GM03348 (cell line): ENCODE results near the gene NSD1.
"Not testable (repeated sequence)": the region's sequence is repeated elsewhere in the genome, so short reads cannot be mapped to it uniquely, and the experiment has no call there.

Experiments used
- DNase-seq: peaks from one replicate; pipeline ENCODE4 v3.0.0; 2012; ENCODE audit warnings: low spot score

The NSD1 gene

DNA sequence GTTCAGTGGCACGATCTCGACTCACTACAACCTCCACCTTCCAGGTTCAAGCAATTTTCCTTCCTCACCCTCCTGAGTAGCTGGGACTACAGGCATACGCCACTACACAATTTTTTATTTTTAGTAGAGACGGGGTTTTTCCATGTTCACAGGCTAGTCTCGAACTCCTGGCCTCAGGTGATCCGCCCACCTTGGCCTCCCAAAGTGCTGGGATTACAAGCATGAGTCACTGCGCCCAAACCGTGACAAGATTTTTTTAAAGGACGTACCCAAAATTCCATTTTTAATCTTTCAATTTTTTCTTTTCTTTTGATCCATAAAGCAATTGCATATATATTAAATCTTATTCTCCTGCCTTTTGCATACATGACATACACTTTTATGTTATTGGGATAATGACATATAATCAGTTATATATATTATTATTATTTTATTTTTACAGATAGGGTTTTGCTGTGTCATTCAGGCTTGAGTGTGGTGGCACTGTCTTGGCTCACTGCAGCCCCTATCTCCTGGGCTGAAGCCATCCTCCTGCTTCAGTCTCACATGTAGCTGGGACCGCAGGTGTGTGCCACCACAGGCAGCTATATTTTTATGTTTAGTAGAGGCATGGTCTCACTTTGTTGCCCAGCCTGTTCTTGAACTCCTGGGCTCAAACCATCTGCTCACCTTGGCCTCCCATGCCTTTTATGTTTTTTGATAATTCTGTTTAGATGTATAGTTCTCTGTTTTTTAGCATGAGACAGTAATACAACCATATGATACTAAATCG lies 98.1 kb downstream of the NSD1 start:
- DNase-seq: no peak

DNA sequence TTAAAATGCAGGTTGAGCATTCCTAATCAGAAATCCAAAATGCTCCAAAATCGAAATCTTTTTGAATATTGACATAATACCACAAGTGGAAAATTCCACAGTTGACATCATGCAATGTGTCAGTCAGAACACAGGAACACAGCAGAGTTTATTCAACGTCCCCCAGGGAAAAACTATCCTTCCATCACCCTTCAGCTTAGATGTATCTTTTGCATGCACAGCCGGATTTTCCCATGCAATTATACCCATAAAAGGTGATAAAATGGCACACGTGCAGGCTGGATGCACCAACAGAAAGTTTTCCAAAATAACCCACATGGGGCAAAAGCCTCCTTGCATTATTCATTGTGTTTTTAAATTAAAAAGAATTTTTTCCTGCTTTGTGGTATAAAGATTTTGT lies 98.8 kb downstream of the NSD1 start:
- DNase-seq: no peak

DNA sequence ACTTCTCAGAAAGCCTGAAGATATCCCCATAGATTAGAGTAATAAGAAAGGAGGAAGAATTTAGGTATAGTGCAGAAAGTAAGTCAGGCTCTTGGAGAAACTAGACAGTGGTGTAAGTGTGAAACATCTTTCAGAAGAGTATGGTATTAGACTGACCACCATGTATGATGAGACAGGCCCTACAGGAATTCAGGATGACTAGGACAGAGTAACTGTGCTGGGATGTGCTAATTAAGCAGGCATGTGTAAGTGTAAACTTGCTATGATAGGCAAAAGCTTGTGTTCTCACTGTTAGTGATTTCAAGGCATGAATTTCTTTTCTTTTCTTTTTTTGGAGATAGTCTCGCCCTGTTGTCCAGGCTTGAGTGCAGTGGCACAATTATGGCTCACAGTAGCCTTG lies 99.2 kb downstream of the NSD1 start:
- peak; percentile 66 for DNase-seq

DNA sequence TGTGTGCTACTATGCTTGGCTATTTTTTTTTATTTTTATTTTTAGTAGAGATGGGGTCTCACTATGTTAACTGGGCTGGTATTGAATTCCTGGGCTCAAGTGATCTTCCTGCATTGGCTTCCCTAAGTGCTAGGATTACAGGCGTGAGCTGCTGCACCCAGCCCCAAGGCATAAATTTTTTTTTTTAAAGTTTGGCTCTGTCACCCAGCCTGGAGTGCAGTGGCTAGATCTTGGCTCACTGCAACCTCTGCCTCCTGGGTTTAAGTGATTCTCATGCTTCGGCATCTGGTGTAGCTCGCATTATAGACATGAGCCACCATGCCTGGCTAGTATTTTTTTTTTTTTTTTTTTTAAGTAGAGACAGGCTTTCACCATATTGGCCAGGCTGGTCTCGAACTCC lies 99.6 kb downstream of the NSD1 start:
- no peak for DNase-seq

DNA sequence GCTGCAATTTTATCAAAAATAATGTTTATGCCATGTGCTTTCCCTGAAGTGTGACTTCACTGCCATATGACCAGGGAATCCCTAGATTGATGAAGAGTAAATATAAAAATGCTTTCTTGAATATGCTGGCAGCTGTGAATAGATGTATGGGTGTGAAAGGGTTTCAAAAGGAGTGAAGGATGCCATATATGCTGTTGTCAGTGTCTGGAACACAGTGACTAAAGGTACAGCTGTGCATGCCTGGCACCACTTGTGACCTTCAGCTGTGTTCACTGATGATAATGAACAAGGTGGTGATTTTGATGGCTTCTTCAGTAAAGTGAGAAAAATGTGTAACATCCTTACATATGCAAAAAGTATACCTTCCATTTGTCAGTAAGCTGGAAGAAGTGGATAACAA lies 100.2 kb downstream of the NSD1 start:
- no peak for DNase-seq

DNA sequence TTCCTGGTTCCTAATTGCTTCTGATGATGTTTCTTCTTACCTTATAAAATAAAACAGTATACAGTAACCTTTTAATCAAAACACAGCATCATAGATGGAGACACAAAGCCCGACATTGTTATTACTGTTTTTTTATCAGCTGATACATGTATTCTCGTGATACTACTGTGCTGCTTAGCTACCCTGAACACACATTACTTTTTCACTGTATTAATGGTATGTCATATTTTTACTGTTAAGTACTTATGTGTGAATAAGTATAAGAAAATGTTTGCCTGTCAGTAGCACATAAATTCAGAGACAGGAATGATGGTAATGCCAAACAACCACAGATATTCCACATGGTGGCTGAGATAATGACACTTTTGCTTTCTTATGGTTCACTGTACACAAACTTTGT lies 101.3 kb downstream of the NSD1 start:
- peak; percentile 17 for DNase-seq

DNA sequence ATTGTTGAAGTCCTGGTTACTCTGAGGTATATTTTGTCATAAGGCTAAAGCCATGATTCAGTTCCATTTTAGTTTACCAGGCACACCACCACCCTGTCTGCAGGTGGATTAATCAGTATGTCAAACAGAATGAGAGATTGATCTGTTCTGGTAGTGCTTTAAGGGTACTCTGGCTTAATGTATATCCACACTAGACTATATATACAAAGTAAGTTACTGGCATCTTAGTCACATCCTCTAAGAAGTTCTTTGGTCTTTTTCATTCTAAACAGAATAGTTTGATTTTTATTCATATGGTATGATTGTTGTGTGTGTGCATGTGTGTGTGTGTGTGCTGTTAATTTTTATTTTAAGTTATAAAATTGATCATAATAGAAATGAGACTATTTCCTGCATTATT lies 108.2 kb downstream of the NSD1 start:
- no peak for DNase-seq

DNA sequence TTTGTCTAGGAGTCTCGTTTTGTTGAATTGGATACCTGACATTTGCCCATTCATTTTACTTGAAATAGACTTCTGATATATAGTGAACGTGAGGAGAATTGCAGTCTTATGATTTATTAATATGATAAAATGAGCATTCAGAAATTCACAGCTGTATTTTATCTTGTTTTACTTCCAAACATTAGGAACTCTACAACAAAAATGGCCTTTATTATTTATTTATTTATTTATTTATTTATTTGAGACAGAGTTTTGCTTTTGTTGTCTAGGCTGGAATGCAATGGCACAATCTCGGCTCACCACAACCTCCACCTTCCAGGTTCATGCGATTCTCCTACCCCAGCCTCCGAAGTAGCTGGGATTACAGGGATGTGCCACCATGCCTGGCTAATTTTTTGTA lies 108.7 kb downstream of the NSD1 start:
- DNase-seq: no peak

DNA sequence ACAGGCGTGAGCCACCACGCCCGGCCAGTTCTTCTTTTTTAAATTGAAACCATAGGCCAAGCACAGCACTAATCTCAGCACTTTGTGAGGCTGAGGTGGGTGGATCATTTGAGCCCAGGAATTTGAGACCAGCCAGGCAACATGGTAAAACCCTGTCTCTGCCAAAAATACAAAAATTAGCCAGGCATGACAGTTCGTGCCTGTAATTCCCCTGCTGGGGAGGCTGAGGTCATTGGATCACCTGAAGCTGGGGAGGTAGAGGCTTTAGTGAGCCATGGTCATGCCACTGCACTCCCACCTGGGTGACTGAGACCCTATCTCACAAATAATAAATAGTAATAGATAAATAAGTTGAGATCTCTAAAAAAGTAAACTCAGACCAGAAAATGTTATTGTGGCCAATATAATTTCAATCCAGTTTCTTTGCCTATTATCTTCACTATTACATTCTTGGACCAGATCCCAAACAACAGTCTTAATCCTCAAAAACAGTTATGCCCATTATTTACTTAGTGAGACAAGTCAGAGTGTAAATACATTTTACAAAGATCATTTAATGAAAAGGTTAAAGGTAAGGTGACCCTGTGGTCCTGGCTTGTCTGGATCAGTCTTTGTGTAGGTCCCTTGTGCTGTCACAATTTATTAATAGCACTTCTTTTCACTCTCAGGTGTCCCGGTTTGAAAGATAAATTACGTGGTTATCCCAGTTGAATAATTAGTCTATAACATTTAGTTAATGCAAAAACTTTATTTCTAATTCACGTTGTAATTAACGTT lies 116.4 kb downstream of the NSD1 start:
- no peak for DNase-seq

DNA sequence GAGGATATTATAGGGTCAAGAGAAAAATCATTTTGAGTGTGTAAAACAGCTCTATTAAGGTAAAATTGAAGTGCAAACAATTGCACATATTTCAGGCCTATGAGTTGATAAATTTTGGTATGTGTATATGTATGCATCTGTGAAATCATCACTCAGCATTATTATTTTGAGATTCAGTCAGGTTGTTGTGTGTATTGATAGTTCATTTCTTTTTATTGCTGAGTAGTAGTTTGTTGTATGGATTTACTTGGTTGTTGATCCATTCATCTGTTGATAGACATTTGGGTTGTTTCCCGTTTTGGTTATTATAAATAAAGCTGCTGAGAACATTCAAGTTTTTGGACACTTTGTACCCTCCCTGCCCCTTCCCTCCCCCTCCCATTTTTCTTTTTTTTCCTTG lies 119.7 kb downstream of the NSD1 start:
- no peak for DNase-seq

DNA sequence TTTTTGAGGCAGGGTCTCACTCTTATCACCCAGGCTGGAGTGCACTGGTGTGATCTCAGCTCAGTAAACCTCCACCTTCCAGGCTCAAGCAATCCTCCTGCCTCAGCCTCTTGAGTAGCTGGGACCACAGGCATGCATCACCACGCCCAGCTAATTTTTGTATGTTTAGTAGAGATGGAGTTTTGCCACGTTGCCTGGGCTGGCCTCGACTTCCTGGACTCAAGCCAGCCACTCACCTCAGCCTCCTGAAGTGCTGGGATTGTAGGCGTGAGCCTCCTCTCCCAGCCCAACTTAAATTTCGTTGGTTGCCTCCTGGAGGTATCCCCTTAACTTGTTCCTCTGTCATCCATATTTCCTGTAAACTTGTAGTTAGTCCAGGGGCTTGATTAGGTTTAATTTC lies 122.7 kb downstream of the NSD1 start:
- DNase-seq: no peak

DNA sequence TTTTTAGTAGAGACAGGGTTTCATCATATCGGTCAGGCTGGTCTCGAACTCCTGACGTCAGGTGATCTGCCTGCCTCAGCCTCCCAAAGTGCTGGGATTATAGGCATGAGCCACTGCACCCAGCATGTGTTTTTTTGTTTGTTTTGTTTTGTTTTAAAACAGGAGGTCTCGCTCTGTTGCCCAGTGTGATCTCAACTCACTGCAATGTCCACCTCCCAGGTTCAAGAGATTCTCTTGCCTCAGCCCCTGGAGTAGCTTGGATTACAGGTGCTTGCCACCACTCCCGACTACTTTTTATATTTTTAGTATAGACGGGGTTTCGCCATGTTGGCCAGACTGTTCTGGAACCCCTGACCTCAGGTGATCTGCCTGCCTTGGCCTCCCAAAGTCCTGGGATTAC lies 125.1 kb downstream of the NSD1 start:
- DNase-seq: not testable (repeated sequence)

DNA sequence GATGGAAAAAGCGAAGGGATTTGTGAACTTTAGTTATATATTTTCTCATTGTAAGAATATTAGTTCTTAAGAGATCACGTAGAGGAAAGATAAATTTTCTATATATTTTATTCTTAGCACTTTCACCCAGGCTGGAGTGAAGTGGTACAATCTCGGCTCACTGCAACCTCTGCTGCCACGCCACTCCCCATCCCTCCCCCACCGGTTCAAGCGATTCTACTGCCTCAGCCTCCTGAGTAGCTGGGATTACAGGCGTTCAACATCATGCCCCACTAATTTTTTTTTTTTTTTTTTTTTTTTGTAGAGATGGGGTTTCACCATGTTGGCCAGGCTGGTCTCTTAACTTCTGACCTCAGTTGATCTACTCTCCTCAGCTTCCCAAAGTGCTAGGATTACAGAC lies 127.4 kb downstream of the NSD1 start:
- DNase-seq: no peak

DNA sequence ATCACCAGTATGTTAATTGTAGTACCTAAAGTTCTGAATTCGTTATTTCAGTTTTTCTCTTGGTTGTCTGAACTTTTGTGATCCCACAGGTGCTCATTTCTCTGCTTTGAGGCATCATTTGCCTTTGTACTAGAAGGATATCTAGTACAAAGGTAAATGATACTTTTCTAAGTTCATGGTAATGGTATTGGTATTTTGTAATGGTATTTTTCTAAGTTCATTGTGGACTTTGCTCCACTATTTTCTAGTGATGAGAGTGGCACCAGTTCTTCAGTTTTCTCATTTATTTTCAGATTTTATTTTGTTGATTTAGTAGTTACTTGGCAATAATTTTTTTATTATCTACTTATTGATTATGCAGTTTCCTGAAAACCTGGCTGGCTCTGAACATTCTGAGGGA lies 127.9 kb downstream of the NSD1 start:
- DNase-seq: no peak

DNA sequence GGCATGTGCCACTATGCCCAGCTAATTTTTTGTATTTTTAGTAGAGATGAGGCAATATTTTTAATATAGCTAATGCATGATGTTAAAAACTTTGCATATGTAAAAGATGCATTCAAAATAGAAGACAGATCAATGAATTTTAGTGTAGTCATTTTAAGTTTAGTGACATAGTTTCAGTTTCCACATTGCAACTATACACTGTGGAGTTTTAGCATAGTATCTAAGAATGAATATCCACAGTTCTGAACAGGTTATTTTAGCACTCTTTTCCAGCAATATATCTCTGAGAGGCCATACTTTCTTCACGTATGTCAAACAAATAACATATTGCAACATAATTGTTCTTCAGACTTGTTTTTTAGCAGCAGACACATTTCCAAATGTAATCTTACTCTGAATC lies 130.6 kb downstream of the NSD1 start:
- DNase-seq: no peak

DNA sequence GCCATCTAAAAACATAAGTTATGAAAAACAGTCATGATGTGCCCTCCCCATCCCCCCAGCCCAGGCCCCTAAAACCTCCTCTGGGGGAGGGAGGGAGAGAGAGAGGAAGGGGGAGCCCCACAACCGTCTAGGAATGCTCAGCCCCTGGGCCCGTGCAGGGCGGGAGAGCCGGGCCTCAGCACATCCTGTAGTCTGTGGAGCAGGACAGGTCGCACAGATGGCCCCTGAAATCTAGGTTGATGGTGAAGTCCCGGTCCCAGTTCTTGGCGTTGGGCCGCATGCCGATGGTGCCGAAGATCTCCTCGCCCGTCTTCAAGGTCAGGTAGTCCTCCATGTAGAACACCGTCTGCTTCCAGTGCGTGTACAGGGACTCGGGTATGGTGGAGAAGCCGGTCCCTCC lies 131.8 kb downstream of the NSD1 start:
- DNase-seq: no peak

DNA sequence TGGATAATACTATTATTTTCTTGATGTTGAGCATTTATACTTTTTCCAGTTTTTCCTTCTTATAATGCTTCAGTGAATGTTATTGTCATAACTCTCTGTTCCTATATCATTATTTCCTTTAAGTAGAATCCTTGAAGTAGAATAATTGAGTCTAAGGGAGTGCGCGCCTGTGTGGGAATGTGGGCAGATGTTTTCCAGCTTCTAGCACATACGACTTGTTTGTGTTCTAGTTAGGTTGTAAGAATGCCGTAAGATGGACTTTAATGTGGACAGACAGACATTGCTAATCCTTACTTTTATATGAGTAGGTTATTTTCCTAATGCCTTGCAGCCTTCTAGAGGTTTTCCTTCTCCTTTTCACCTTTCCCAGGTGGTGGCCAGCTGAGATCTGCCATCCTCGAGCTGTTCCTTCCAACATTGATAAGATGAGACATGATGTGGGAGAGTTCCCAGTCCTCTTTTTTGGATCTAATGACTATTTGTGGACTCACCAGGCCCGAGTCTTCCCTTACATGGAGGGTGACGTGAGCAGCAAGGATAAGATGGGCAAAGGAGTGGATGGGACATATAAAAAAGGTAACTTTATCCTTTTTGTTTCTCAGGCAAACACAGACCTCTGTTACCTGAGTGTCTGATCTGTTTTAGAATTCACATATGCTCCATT lies 135.8 kb downstream of the NSD1 start:
- no peak for DNase-seq

DNA sequence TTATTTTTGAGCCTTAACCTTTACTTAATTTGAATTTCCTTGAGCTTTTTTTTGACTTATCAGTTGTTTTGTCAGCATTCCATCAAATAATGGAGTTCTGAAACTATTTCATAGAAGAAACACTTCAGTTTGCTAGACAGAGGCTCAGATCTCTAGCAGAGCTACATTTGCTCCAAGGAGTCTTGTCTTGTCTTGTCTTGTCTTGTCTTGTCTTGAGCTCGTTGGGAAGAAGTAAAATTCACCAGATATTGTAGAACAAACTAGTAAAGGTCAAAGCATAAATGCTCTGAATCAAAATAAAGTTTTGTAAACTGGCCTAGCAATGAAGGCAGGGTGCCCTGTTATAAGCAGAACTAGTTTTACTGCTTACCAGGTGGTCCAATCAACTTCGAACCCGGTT lies 136.4 kb downstream of the NSD1 start:
- DNase-seq: no peak

DNA sequence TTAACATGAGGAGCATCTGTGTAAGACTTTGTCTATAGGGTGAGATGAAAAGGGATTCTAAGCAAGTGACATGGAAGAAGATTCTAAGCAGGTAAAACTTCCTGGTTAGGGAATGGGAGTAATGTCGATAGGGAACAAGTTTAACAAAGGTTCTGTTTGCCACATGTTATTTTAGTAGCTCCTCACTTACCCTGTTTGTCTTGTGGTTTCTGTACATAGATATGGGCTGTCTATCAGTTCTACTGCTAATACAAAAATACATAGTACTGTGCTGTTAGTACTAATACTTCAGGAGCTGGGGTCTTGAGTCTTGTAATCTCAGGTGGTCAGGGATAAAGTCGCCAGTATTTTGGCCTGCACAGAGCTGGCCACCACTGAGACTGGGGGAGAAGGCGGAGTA lies 137.1 kb downstream of the NSD1 start:
- no peak for DNase-seq

DNA sequence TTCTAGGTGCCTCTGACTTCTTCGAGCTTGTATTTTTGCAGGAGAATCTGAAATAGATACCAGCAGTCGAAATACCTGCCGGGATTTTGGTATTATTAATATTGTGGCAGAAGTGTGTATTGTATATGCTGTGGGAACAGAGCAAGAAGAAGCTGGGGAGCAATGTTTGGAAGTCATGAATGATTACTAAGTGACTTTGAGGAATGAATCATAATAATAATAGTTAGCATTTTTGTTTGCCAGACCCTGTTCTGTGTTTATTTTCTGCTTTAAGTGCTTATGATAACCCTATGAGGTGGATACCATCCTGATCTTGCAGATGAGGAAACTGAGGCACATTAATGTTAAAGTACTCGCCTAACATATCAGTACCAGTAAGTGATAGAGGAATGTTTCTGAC lies 137.5 kb downstream of the NSD1 start:
- DNase-seq: no peak

DNA sequence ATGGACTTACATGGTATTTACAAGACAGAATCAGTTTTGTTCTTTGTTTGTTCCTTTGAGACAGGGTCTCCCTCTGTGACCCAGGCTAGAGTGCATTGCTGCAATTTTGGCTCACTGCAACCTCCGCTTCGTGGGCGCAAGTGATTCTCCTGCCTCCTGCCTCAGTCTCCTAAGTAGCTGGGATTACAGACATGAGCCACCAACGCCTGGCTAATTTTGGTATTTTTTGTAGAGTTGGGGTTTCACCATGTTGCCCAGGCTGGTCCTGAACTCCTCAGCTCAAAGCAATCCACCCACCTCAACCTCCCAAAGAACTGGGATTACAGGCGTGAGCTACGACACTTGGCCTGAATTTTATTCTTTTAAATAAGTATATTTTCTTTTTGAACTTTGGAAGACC lies 142.3 kb downstream of the NSD1 start:
- no peak for DNase-seq

DNA sequence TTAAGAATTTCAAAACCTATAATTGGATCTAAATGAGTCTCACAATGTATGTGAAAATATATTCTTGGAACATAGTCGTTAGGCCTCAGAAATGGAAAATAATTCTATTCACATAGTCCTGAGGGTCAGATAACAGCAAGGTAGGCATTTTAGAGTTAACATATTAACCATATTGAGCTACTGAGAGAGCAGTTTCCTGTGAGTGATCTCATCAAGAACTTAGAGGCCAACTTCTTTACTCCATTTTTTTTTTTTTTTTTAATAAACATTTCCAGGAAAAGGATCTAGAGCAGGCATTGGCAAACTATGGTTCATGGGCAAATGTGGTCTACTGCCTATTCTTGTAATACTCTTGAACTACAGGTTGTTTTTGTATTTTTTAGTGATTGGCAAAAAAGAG lies 143.3 kb downstream of the NSD1 start:
- DNase-seq: no peak

DNA sequence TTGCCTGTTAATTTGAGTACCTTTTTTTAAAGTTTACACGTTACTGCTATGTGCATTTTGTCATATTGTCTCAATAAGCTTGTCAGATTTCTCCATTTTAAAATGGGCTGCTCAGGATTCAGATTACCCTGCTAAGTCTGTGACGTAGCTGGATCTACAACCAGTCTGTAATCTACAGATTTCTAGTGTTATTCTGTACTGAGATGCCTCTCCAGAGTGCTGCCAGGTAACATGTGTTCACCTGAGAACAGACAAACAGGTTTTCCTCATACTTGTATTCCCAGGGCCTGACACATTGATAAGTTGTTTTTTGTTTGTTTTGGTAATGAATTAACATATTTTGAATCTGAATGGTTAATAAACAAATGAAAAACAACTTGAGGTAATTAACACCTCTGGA lies 154.6 kb downstream of the NSD1 start:
- no peak for DNase-seq
